KBM-7 (cell line): ENCODE measurements around the gene CARMIL1.
"Not testable (repeated sequence)": the region's sequence is repeated elsewhere in the genome, so short reads cannot be mapped to it uniquely, and the experiment has no call there.

Experiments used
- DNase-seq: peaks from one replicate; pipeline ENCODE4 v3.0.0-alpha.2; 2015
- in situ Hi-C: fragments of 300-500 bp; cut with MboI; formaldehyde crosslinking; loops from 2 replicates; pipeline ENCODE4 v1.14.3; 2020; ENCODE audit warnings: low sequenced_read_pairs, low pct_unique_long_range_greater_than_20kb, mixed read lengths

CARMIL1 gene

DNA sequence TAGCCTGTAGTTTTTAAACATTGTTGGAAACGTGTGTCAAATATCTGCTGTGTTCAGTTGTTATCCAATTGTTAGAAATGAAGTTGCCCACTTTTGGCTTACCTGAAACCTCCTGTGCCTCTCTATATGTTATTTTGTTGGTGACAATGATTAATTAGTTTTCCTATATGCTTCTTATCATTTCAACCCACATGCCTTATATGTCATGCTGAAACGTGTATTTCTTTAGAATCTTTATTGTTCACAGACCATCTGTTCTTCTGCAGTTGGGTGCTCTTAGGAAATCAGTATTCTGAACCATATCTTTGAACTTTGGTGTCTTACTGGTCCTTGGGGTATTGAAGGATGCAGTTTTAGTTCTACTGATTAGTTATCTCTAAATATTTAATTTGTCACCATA, 281.7 kb downstream of the CARMIL1 start:
- DNase-seq: no peak
- in situ Hi-C loops: no loop called here

DNA sequence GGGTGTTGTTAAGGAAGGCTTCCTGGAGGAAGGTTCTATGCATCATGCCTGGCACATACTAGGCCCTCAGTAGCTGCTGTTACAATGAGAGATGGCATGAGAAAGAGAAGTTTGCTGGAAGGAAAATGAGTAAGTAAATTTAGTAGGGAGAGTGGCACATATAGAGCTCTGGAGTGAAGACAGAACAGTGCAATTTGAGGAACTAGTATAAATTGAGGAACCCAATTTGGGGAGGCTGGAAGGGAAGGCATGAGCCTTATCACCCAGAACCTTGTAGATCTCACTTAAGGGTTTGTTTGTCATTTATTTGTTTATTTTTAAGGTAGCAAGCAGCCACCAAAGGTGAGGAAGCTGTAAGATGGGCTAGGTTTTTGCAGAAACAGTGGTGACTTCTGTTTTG, 285.8 kb downstream of the CARMIL1 start:
- DNase-seq: peak; percentile 56
- in situ Hi-C loops: no loop called here

DNA sequence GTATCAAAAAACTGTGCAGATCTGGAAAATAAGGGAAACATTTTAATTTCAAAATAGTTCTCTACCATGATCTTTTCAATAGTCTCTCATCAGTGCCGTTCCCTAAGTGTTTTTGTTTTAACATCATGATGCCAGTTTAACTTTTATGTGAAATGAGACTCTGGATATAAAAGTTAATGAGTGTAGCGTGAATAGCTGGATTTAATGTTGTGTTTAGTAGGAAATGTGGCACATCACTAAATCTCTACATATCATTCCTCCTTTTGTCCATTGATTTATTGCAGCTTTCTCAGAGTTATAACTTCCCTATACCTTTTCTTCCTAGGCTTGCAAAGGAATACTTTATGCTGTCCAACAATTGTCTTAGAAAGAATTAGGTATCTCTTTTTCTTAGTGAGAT, 291.4 kb downstream of the CARMIL1 start:
- in situ Hi-C loops: no loop called here
- no peak for DNase-seq

DNA sequence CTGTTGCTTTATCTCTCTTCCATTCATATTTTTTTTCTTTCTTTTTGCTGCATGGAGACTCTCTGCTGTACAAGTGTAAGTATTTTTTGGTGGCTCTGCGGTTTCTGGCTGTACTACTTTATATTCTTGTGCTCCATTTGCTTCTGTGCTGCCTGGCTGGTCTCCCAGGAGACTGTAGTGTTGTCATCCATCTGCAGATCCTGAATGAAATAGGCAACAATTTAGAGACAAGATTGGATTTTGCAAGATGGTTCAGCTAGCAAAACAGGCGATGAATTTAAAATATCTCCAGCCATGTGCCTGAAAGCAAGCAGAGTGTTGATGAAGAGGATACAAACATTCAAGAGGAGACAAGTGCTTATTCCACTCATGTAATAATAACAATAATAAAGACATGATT, 297.7 kb downstream of the CARMIL1 start:
- in situ Hi-C loops: no loop called here
- no peak for DNase-seq

DNA sequence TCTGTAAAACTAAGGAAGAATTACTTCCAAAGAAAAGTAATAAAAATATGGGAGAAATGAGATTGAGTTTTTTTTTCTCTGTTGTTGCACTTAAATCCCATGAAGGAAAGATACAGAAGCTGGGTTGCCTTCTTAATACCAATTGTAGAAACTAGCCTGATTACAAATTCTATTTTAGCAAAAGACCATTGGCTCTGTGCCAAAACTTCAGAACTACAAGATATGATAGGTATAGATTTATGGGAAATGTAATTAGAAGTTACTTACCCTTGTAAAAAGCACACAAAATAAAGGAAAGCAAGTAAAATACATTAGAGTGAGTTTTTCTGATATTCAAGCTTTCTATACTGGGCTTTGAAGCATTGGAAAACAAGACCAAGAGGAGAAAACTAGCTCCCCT, 299.4 kb downstream of the CARMIL1 start:
- DNase-seq: no peak
- in situ Hi-C loops: no loop called here

DNA sequence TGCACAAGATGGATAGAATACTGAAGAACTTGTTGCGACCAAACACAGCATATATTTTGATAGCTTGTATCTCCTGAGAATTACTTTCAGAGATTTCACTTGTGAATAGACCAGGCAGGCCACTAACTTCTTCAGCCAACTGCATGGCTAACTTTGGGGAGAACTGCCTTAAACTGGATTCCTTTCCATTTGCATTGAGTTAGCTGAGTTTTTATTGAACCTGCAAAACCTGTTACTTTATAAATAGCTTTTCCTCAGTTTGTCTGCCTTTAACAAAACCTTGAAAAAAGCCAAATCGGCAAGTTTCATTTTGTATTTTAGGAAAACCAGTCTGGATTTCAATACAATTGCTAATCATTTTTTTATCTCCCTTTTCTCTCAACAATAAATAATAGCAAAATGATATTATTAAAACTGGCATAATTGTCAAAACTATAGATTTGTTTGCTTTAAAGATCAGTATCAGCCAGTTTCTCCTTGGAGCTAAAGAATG, 300.3 kb downstream of the CARMIL1 start:
- in situ Hi-C loops: no loop called here
- DNase-seq: no peak

DNA sequence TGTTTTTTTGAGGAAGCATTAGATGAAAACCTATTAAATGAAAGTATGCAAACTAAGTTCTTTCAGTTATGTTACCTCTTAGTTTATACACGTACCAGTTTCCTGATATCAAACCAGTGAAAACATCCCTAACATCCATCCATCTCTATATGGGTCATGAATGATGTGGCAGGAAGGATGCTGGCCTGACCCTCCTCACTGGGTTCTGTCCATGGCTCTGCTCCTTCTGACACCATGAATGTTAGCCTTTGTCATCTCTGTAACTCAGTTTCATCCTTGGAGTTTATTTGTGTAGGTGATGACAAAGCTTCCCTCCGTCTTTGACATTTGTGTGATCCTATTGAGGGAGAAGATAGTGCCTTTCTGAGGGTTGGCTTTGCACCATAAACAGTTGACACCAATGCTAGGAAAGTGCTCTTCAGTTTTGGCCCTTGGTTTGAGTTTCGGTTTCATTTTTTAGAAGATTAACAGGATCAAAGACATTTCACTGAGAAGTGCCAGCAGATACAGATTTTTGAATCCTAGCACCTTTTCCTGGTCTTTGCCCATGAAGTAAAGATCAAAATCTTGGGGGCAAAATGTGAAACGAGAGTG, 300.8 kb downstream of the CARMIL1 start:
- no peak for DNase-seq
- in situ Hi-C loops: no loop called here

DNA sequence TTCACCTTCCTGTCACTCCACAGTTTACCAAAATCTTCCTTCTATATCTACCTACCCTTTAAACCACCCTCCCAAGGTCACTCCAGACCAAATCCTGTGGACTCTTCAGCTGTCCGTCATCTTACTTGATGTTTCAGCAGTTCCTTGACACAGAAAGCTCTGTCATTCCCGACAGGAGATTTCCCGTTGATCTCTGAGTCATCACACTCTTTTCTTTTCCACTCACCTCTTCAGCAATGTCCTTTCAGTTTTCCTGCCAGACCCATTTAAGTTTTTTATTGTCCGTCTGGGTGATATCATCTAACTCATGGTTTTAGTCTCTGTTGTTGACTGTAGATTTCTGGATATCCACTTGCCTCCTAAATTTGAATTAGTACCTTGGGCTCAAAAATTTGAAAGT, 302.9 kb downstream of the CARMIL1 start:
- in situ Hi-C loops: no loop called here

DNA sequence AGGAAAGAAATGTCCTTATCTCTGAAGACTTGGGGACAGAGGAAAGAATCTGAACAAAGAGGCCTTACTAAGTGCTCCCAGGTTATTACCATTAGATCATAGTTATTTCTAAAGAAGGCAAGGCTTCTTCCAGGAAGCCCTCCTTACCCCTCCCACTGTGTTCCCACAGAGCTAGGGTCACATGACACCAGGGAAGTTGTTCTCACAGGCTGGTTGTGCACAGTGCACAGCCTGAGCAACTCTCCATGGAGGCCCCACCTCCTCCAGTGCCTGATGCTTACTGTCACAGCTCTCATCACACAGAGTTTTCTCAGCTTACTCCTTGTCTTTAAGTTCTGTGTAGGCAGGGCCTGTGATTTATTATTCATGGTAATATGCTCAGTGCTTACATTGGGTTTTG, 303.9 kb downstream of the CARMIL1 start:
- DNase-seq: no peak
- in situ Hi-C loops: no loop called here

More for the DNA sequence above, 302.9 kb downstream of the CARMIL1 start:
- DNase-seq: no peak

DNA sequence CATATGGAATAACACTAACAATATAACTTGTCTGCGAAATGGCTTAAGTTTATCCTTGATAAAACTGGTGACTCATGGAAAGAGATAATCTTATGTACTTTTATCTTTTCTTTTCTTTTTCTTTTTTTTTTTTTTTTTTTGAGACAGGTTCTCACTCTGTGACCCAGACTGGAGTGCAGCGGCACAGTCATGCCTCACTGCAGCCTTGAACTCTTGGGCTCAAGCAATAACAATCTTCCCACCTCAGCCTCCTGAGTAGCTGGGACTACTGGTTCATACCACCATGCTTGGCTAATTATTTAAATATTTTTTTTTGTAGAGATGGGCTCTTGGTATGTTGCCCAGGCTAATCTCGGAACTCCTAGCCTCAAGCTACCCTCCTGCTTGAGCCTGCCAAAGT, 304.7 kb downstream of the CARMIL1 start:
- DNase-seq: no peak
- in situ Hi-C loops: no loop called here

DNA sequence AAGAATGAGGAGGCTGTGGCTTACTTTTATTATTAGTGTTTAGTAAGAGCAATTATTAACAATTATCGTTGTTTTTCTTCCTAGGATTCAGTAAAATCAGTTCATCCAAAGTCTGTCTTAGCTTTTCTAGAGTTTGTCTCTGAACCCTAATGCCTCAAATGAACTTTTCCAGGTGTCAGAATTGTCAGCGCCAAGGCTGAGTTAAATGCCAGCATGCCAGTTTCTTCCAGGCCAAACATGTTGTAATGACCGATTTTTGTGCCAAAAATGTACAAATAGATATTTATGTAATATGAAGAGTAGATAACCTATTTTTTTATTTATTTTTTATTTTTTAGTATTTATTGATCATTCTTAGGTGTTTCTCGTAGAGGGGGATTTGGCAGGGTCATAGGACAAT, 306.1 kb downstream of the CARMIL1 start:
- DNase-seq: no peak
- in situ Hi-C loops: no loop called here

DNA sequence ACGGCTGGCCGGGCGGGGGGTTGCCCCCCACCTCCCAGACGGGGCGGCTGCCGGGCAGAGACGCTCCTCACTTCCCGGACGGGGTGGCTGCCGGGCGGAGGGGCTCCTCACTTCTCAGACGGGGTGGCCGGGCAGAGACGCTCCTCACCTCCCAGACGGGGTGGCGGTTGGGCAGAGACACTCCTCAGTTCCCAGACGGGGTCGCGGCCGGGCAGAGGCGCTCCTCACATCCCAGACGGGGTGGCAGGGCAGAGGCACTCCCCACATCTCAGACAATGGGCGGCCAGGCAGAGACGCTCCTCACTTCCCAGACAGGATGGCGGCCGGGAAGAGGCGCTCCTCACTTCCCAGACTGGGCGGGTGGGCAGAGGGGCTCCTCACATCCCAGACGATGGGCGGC, 306.9 kb downstream of the CARMIL1 start:
- DNase-seq, in situ Hi-C loops: not testable (repeated sequence)

DNA sequence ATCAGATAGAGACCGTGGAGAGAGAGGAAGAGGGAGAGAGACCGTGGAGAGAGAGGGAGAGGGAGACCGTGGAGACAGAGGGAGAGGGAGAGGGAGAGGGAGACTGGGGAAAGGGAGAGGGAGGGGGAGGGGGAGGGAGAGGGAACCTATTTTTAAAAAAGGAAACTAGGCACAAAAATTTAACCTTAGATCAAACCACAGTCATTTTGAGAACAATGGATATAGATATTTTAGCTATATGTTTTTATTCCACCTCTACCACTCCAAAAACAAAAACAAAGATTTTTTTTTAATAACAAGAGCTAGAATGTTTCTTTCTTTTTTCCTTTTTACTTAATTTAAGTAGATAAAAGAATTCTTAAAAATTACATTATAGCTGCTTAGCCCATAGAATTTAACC, 307.8 kb downstream of the CARMIL1 start:
- no peak for DNase-seq
- in situ Hi-C loops: no loop called here

DNA sequence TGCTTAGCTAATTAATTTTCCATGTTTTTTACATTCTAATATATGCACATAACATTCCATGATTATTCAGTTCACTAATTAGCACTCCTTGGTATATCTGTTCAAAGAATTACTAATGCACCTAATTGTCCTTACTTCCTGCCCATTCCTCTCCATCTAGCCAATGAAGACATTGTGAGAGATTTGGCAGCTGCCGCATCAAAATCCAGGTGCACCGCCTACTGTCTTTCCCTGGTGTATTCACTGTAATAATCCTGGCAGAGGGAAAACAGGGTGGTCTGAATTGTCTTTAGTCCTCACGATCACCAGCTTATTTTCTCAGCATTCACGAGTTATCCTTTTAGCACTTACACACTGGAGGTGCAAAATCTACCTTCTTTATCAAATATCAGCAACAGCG, 311.8 kb downstream of the CARMIL1 start:
- no peak for DNase-seq
- in situ Hi-C loops: no loop called here

DNA sequence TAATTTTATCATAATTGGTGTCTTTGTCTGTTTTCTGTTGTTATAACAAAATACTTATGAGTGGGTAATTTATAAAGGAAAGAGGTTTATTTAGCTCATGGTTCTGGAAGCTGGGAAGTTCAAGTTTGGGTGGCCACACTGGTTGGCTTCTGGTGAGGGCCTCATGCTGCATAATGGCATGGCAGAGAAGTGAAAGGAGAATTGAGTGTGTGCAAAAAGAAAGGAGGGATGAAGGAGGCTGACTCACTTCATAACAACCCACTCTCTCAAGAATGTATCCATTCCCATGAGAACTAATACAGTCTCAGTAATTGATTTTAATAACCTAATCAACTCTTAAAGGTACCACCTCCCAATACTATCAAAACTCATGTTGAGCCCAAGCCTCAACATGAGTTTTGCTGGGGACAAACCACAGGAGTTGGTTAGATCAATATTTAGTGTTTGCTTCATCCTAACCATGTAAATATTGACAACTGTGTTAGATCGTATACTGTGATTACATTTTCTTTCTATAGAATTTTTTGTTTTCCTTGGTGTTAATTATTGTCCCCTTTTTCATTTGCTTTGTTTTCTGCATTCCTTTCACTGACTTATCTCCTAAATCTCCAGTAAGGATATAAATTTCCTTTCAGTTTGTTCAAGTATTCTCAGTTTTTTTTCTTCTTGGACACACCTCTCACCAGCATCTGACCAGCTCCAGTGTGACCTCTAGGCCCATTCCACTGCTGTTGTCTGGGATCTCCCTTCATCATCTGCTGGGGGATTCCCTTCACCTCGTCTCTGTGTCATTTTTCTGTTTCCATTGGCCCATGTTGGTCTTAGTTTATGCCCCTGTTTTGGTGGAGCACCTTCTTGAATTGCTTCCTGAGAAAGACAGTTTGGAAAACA, 318.0 kb downstream of the CARMIL1 start:
- in situ Hi-C loops: no loop called here
- DNase-seq: no peak

DNA sequence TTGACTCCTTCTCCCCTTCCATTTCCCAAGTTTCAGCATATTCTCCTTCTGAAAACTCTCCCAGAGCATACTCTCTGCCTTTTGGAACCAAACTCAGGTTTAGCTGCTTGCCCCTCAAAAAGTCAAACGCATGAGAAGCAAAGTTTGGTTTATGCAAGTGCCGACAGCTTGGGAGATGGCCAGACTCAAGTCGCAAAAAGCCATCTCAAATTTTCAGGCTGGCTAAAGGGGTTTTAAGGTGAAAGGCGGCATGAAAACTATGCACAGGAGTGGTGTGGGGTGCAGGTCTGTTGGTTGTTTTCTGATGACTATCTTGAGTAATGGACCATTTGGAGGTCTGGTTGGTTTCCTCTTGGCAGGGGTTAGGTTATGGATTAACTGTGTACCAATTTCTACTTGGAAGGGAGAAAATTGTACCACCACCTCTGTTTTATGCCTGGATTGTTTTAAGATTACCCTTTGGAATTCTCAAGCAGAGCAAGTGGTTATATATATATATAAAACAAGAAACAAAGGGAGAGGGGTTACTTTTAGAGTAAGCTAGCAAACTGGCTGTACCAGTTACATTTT, 320.4 kb downstream of the CARMIL1 start:
- no peak for DNase-seq
- in situ Hi-C loops: no loop called here

DNA sequence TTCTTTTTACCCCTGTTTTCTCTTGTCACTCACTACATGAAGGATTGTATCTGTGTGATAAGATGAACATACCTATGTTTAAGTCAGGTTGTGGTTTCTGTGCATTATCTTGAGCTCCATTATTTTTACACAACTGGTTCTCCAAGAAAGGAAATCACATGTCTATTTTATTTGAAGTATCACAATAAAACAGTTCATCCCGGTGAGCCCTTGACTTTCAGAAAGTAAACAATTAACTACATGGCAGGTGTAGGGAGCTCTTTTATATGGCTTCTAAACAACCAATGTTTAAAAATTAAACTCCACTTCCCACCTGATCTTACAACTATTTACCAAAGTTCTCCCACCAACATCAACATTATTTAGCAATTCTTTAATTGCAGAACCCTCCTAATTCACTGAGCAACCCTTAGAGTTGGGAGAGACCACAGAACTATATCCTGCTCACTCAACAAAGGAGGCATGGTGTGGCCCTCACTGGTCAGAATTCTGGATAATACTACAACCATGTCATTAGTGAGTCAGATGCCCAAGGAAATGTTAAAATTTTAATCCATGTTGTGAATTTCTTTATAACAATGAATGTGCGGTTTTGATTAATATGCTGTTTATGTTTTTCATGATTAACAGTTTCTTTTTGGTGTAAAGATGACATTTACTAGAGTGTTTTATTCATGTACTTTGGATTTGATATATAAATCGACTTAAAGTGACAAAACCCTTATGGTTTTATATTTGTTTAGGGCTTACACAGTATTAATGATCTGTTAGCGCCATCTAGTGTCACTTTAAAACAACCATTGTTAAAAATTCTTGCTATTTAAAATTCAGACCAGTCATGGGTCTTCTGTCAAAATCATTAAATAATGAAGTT, 322.9 kb downstream of the CARMIL1 start:
- peak; percentile 55 for DNase-seq
- in situ Hi-C loops: no loop called here

DNA sequence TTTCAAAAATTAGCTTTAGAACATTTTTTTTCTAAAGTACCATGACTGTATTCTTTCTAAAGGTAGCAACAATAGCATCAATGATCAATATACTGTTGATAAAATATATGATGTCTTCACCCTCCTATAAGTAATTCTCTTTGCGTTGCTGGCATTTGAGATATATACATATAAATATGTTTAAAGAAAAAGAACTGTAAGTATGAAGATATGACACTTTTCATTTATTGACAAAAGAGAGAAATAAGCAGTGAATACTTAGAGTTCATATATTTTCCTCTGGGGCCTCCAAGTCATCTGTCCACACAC, 323.5 kb downstream of the CARMIL1 start:
- in situ Hi-C loops: no loop called here

DNA sequence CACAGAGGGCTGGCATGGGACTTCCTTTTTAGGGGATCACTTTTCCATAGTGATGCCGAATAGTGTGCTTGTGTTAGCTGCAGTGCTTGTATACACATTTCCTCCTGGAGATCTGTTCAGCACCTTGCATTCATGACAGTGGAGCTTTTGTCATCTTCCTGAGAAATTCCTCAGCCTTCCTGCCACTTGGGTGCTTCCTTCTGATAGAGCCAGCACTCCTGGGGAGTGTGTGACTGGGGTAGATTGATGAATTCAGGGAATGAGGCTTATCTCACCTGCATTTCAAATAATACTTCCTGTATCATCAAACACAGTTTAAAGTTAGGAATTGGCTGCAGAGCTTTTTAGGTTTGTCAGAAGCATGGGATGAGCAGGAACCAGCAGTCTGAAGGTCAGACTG, 324.1 kb downstream of the CARMIL1 start:
- DNase-seq: no peak
- in situ Hi-C loops: no loop called here

More for the DNA sequence above, 323.5 kb downstream of the CARMIL1 start:
- DNase-seq: no peak

DNA sequence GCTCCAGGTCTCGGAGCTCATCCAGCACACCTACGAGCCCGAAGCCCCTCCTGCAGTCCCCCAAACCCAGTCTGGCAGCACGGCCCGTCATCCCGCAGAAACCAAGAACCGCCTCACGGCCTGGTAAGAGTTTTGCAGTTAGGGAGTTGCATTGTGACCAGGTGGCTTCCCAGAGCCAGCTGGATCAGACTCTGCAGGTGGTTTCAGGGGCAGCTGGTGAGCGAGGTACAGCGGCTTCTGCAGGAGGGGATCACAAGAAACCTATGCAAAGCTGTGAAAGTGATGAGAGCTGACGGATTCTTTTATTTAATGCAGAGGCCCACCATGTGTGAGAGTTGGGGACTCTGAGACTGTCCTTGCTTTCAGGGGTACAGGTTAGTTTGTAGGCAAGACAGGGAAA, 327.0 kb downstream of the CARMIL1 start:
- DNase-seq: no peak
- in situ Hi-C loops: no loop called here
